GM19438 (cell line): ENCODE results near the gene PALLD.

Source experiments
- ATAC-seq: cut with Tn5 transposase; IDR thresholded peaks from one replicate; pipeline ENCODE4 v1.9.1; 2021; ENCODE audit warnings: low read depth; ENCODE audit not compliant: unreplicated experiment

The PALLD gene

DNA sequence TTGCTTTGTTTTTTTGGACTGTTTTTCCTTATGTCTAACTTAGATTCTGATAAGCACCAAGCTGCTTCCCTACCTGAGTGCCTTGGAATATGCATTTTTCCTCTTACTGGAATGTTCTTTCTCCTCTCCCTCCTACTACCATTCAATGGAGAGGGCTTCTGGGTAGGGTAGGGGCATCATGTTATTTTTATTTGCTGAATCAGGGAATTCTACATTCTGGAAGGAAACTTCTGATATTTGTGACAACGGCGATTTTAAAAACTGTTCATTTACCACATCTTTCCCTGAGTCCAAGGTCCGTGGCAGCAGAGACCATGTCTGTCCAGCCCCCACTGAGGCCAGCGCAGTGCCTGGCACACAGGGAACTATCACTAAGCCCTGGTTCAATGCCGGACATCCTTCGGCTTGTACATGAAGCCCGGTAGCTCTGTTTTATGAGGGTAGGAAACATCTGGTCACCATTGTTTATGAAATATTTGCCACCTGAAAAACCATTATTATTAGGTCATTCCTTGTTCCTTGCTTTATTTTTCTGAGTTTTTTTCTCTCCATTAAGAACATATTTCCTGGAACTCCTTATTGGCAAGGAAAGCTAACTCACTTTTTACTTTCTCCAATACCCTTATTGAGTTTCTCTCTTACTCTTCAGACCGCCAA lies 57.0 kb downstream of the PALLD start:
- no peak for ATAC-seq

GRCh38 chr4:168555437-168555836 lies 58.6 kb downstream of the PALLD start:
- no peak for ATAC-seq

DNA sequence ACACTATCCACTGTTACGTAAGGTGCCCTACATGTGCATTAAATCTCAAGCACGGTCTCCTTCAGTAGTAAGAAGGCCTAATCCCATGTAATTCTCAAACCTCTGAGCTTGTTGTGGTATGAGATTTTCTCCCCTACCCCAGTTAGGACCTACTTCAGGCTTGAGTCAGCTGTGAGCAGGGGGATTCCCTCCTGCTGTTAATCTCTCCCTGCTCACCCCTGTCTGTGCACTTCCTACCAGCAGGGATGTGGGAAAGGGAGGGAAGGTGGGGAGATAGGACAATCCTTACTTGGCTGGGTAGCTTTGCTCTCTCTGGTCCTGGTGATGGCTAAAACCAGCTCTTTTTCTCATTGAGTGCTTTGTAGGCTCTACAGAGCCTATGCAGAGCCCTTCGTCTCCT lies 60.8 kb downstream of the PALLD start:
- ATAC-seq: no peak

DNA sequence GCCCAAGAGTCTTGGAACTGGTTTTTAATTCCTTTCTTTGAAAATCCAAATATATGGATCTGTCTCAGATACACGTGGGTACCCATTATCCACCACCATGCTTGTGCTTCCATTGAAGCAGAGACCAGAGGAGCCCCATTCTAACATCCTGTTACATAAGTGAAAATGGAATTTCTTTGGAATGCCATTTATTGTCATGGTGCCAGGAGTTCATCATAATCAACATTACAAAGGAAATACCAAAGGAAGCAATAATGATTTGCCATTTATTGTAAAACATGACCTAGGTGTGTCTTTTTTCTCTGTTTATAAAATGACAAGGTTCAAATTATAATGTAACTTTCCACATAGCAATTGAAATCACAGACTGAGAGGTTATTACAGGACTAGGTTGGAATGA lies 61.7 kb downstream of the PALLD start:
- no peak for ATAC-seq

- no peak for ATAC-seq
These were observed 63.6 kb downstream of the PALLD start for GRCh38 chr4:168560184-168561180.

DNA sequence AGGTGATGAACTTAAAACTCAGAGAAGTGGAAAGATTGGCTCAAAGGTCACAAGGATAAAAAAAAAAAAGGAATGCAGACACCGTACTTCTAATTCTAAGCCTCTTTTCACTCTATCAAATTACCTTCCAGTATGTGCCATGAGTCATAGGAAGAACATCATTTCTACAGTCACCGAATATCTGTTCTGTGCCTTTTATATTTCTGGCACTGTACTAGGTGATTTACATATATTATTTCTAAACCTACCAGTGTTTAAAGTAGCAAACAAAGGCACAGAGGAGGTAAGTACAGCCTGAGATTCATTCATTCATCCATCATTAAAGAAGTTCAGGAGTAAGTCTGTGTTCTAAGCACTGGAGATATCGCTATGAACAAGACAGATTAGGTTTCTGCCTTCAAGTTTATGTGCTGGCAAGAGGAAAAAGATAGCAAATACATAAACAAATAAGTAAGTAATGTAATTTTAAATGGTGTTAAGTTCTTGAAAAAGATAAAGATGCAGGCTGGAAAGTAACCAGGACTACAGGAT lies 65.3 kb downstream of the PALLD start:
- ATAC-seq: no peak

DNA sequence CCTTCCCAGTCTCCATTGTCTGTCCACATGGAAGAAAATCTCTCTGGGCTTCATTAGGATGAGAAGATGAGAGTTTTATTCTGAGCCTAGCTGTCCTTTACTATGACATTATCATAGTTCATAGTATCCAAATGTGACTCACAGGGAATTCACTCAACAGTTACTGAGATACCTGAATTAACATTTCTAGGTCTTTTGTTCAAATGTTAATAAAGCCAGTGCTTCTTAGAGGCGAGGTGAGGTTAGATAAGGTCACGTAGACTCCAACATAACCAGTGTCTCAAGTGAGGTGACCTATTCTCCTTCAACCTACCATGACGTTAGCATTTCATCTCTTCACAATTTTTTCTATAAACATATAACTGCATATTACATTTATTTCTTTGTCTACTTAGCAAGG lies 67.2 kb downstream of the PALLD start:
- ATAC-seq: no peak

- ATAC-seq: no peak
These were observed 68.3 kb downstream of the PALLD start for GRCh38 chr4:168565130-168565529.

- ATAC-seq: no peak
These were observed 69.9 kb downstream of the PALLD start for GRCh38 chr4:168566726-168567125.

- ATAC-seq: no peak
These were observed 72.4 kb downstream of the PALLD start for GRCh38 chr4:168569066-168569930.

DNA sequence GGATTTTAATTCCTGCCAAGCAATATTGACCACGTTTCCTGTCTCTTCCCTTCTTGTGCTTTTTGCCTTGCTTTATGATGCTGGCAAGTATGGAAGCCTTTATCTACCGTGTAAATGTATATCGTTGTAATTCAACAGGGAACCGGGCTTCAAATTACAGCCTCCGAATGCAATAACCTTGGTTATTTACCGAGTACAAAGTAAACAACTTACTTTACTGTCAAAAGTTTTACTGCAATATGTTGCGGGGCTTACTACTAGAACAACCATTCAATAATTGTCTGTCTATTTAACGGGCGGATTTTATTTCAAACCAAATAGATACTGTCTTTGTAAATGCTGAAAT lies 73.1 kb downstream of the PALLD start:
- no peak for ATAC-seq

GRCh38 chr4:168570466-168570865 lies 73.6 kb downstream of the PALLD start:
- ATAC-seq: no peak

- ATAC-seq: no peak
These were observed 75.2 kb downstream of the PALLD start for GRCh38 chr4:168572002-168572401.

- ATAC-seq: no peak
These were observed 77.0 kb downstream of the PALLD start for GRCh38 chr4:168573870-168574269.

GRCh38 chr4:168574581-168575295 lies 77.9 kb downstream of the PALLD start:
- ATAC-seq: no peak

DNA sequence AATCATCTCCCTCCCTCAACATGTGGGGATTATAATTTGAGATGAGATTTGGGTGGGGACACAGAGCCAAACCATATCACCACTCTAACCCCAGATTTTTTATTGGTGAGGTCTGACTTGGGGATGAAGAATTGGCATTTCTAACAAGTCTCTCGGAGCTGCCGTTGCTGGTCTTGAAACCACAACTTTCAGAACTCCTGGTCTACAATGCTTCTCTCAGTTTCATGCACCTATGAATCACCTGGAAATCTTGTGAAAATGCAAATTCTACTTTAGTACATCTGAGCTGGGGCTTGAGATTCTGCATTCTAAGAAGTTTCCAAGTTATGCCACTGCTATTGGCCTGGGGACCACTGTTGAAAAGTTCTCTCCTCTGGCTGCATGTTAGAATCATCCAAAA lies 78.6 kb downstream of the PALLD start:
- ATAC-seq: no peak

DNA sequence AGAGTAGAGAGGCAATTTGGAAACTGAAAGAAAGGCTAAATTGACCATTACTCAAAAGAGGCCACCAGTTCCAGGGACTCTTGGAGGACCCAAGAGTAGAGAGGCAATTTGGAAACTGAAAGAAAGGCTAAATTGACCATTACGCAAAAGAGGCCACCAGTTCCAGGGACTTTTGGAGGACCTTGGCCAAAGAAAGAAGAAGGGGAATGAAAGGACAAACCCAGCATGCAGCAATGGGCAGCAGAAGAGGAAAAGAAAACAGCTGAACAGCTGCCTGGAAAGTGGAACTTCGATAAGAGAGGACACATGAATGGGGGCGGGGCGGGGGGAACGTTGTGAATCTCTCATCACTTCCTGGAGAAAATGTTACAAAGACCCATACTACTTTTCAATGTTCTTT lies 80.8 kb downstream of the PALLD start:
- no peak for ATAC-seq

DNA sequence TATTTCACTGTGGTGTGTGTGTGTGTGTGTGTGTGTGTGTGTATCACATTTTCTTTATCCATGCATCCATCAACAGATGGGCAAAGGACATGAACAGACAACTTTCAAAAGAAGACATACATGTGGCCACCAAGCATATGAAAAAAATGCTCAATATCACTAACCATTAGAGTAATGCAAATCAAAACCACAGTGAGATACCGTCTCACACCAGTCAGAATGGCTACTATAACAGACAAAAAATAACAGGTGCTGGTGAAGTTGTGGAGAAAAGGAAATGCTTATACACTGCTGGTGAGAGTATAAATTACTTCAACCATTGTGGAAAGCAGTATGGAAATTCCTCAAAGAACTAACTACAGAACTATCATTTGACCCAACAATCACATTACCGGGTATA lies 83.4 kb downstream of the PALLD start:
- no peak for ATAC-seq

- no peak for ATAC-seq
These were observed 87.5 kb downstream of the PALLD start for GRCh38 chr4:168584321-168584771.
